DLD1 (cell line): ENCODE measurements around the gene EXOC3L1.

ENCODE experiments used
- in situ Hi-C: cut with HindIII; loops from 2 replicates; pipeline ENCODE4 v1.10.0; 2017; ENCODE audit warnings: low sequenced_read_pairs

Gene EXOC3L1

GRCh38 chr16:67150047-67150832 lies 39.7 kb downstream of the EXOC3L1 start:
- in situ Hi-C loops: no loop called here

DNA sequence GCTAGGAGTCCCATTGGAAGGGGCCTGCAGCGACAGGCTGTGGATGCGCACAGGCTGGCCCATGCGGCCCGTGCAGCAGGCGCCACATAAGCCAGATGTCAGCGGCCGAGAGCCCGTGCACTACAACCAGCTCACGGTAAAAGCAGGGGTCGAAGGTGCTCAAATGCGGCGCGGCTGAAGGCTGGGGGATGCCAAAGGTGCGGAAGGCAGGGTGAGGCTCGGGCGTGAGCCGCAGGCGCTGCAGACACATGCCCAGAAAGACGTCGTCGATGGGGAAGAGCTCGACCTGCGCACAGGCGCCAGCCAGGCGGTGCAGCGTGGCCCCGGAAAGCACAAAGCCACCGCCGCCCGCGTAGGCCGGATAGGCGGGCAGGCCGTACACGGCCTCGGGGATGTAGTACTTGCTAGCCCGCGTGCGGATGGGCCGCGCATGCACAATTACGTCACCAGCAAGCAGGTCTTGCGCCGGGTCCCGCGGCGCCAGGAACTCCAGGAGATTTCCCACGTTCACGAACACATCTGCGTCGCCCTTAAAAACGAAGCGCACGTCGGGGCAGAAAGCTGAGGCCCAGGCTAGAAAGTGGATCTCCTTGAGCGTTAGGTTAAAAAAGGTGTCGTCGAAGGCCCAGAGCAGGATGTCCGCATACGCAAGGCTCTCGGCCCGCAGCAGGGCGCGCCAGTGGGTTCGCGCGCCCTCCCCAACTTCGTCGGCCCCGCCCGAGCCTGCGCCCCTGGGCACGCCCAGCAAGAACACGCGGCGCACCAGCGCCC lies 40.5 kb downstream of the EXOC3L1 start:
- in situ Hi-C loops: no loop called here

- in situ Hi-C loops: no loop called here
These were observed 41.2 kb downstream of the EXOC3L1 start for GRCh38 chr16:67148656-67149275.

DNA sequence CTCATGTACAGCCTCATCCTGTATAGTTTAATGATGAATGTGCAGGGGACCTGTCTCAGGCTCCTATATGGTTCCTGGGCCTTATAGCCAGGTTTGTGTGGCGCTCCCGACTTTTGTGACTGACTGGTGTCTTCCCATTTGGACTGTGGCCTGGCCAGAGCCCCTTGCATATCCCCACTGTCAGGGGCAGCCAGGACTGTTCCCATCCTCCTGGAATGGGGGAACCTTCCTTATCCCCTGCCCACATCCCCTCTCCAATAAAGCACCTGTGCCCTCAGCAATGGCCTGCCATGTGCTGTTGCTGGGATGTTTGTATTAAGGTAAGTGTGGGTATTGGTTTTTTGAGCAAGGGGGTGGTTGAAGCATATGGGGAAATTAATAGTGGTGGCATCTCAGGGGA lies 41.7 kb downstream of the EXOC3L1 start:
- in situ Hi-C loops: no loop called here

- in situ Hi-C loops: no loop called here
These were observed 42.3 kb downstream of the EXOC3L1 start for GRCh38 chr16:67147437-67148140.

DNA sequence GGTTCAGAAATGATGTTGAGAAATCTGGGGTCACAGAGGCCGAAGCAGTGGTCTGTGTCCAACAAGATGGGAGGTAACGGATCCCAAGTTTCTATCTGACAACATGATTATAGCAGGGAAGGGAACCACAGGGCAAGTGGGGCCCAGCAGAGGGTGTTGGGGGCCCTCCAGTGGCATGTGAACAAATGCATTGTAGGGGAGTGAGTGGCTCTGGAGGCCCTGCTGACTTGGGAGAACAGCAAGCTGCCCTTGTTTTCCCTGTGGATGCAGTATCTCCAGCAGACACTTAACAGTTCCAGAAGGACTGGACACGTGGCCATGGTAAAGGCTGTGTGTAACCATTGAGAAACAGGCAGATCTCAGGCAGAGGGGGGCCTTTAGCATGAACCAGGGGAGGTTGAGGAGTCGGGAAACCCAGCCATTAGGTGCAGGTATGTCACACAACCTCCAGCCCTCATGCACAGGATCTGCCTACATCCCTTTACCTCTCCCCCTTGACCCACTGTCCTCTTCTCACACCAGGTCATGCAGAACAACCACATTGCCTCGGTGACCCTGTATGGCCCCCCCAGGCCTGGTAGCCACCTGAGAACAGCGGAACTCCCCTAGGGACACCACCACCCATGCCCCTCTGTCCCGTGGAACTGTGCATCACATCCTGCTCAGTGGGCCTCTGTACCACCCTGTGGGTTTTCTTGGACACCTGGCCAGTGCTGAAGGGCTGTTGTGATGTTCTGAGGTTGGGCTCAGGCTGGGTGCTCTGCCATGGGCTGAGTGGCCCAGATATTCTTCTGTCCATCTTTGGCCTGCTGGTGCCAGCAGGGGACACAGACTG lies 43.2 kb downstream of the EXOC3L1 start:
- in situ Hi-C loops: no loop called here

GRCh38 chr16:67145746-67146145 lies 44.2 kb downstream of the EXOC3L1 start:
- in situ Hi-C loops: no loop called here

DNA sequence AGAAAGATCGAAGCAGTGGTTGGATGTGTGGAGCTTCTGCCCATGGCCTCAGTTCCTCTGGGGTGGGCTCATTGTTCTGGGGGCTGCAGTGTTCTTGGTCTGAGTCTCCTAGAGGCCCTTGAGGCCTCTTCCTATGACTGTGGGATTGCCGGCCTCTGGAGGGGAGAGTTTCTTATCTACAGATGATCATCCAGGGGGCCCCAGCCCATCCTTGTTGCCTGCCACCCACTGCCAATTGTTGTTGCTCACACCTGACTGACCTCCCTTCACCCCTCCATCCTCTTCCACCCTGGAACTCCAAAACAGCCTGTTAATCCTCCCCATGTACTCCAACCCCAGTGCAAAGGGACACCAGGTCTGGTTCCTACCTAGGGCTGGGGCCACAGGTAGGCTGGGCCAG lies 45.0 kb downstream of the EXOC3L1 start:
- in situ Hi-C loops: no loop called here

GRCh38 chr16:67142342-67142741 lies 47.6 kb downstream of the EXOC3L1 start:
- in situ Hi-C loops: no loop called here

GRCh38 chr16:67141391-67141790 lies 48.5 kb downstream of the EXOC3L1 start:
- in situ Hi-C loops: no loop called here

DNA sequence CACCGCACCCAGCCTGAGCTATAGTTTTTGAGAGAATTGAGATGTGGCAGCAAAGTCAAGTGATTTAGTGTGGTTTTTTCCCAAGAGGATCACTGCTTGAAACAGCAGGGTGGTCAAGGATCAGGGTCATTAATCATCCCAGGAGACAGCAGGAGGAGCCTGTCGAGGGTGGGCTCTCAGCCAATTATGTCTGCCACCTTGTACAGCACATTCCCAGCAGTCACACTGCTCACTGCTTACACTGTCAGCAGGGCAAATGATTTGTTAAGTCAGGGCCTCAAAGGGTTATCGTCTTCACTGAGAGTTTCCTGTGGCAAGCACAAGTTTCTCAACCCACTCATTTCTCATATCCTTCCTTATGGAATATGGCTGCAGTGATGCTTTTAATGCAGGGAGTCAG lies 52.3 kb downstream of the EXOC3L1 start:
- in situ Hi-C loops: no loop called here
